HepG2 (cell line): Measurements from ENCODE around the gene NRN1L. TPM values are rescaled to one million over a fixed set of nuclear protein-coding genes. Genes with fewer than 3 reads are reported as not detected.

Experiments used
- ATRX ChIP-seq: sonication (generic); formaldehyde crosslinking; IDR thresholded peaks from 2 replicates; pipeline ENCODE4 v1.4.0; 2020; ENCODE audit warnings: missing genetic modification reagents, borderline replicate concordance
- GZF1 ChIP-seq: sonication (generic); formaldehyde crosslinking; IDR thresholded peaks from 2 replicates; pipeline ENCODE4 v1.5.1; 2020; ENCODE audit warnings: mild to moderate bottlenecking, missing genetic modification reagents
- JDP2 ChIP-seq: sonication (generic); formaldehyde crosslinking; IDR thresholded peaks from 2 replicates; pipeline ENCODE4 v1.8.1; 2022; ENCODE audit warnings: missing genetic modification reagents, borderline replicate concordance
- MED1 ChIP-seq: sonication (generic); formaldehyde crosslinking; IDR thresholded peaks from 2 replicates; pipeline ENCODE4 v1.4.0; 2020; ENCODE audit warnings: missing genetic modification reagents
- NCOA5 ChIP-seq: sonication (generic); formaldehyde crosslinking; IDR thresholded peaks from 2 replicates; pipeline ENCODE4 v1.4.0; 2020; ENCODE audit warnings: missing genetic modification reagents
- NFYC ChIP-seq: IDR thresholded peaks from 2 replicates; pipeline ENCODE4 v1.6.1; 2016; ENCODE audit warnings: missing genetic modification reagents, missing compliant biosample characterization
- PPARG ChIP-seq: conservative IDR thresholded peaks from 2 replicates; pipeline ENCODE4 v1.6.1; 2016; ENCODE audit warnings: missing biosample characterization, missing genetic modification reagents
- RNF2 ChIP-seq: fragments of 450-650 bp; conservative IDR thresholded peaks from 2 replicates; pipeline ENCODE4 v1.6.1; 2016; ENCODE audit warnings: low read depth
- SIX1 ChIP-seq: sonication (generic); formaldehyde crosslinking; IDR thresholded peaks from 2 replicates; pipeline ENCODE4 v1.4.0; 2020; ENCODE audit warnings: missing genetic modification reagents, borderline replicate concordance
- SRSF4 ChIP-seq: fragments of 200-400 bp; formaldehyde crosslinking; IDR thresholded peaks from one replicate; pipeline ENCODE4 v1.6.1; 2018; ENCODE audit warnings: mild to moderate bottlenecking, low read depth, low read length, moderate library complexity; ENCODE audit not compliant: poor library complexity, severe bottlenecking
- TBL1XR1 ChIP-seq: fragments of 150-350 bp; IDR thresholded peaks from 2 replicates; pipeline ENCODE4 v1.6.1; 2014; ENCODE audit warnings: borderline replicate concordance, low read length; ENCODE audit not compliant: partially characterized antibody
- ZIK1 ChIP-seq: sonication (generic); formaldehyde crosslinking; IDR thresholded peaks from 2 replicates; pipeline ENCODE4 v1.5.0; 2020; ENCODE audit warnings: mild to moderate bottlenecking, low read depth, missing genetic modification reagents, borderline replicate concordance
- ZNF263 ChIP-seq: sonication (generic); formaldehyde crosslinking; IDR thresholded peaks from 2 replicates; pipeline ENCODE4 v1.4.0; 2020; ENCODE audit warnings: missing genetic modification reagents
- ZNF431 ChIP-seq: sonication (generic); formaldehyde crosslinking; IDR thresholded peaks from 2 replicates; pipeline ENCODE4 v1.9.0; 2022; ENCODE audit warnings: missing genetic modification reagents, low read depth, mild to moderate bottlenecking, borderline replicate concordance
- ZNF510 ChIP-seq: sonication (generic); formaldehyde crosslinking; IDR thresholded peaks from 2 replicates; pipeline ENCODE4 v1.4.0; 2020; ENCODE audit warnings: low read depth, mild to moderate bottlenecking, missing genetic modification reagents
- ZNF746 ChIP-seq: sonication (generic); formaldehyde crosslinking; IDR thresholded peaks from 2 replicates; pipeline ENCODE4 v1.8.0; 2022; ENCODE audit warnings: mild to moderate bottlenecking, missing genetic modification reagents
- polyA plus RNA-seq, 8 experiments: library from polyadenylated mRNA; depleted of rRNA in 3 of 8; stranded (reverse) in 7 of 8; unstranded in 1 of 8; fragments of >200 nt; fragmentation: Illumina TruSeq in 4 of 8; extraction: Trizol in 4 of 8; gene quantifications; 2 replicates each; pipeline versions ENCODE4 v1.2.1 to v1.2.3, GENCODE V29; 2011 to 2016; ENCODE audit warnings: low read depth in 4 of 8, missing spikeins in 1 of 8, mixed read lengths in 1 of 8; ENCODE audit not compliant: insufficient read depth in 1 of 8
- total RNA-seq, 5 experiments: library from RNA; depleted of rRNA; stranded (reverse); fragments of >200 nt; fragmentation: Illumina TruSeq; extraction: Trizol; gene quantifications; 2 replicates each; pipeline ENCODE4 v1.2.3, GENCODE V29; 2016; ENCODE audit warnings: low read depth in 1 of 5
- TF ChIP-seq, protein P1 (sequence below): sonication (generic); formaldehyde crosslinking; IDR thresholded peaks from 2 replicates; pipeline ENCODE4 v1.8.0; 2022; ENCODE audit warnings: missing genetic modification reagents, mild to moderate bottlenecking, moderate library complexity, borderline replicate concordance
- TF ChIP-seq, protein P2 (sequence below): sonication (generic); formaldehyde crosslinking; IDR thresholded peaks from 2 replicates; pipeline ENCODE4 v1.5.0; 2020; ENCODE audit warnings: missing genetic modification reagents
- TF ChIP-seq, protein P3 (sequence below): sonication (generic); formaldehyde crosslinking; IDR thresholded peaks from 2 replicates; pipeline ENCODE4 v1.8.0; 2022; ENCODE audit warnings: mild to moderate bottlenecking, missing genetic modification reagents; ENCODE audit not compliant: insufficient replicate concordance
- TF ChIP-seq, protein P4 (sequence below): sonication (generic); formaldehyde crosslinking; IDR thresholded peaks from 2 replicates; pipeline ENCODE4 v1.5.0; 2020; ENCODE audit warnings: missing genetic modification reagents, mild to moderate bottlenecking, borderline replicate concordance
- TF ChIP-seq, protein P5 (sequence below): IDR thresholded peaks from 2 replicates; pipeline ENCODE4 v1.6.1; 2016; ENCODE audit warnings: mild to moderate bottlenecking

Gene NRN1L
- total and polyA plus RNA-seq, 2 of the 13 experiments (the other 11 are each of a cell fraction or from before 2014, with no cell fraction given), result 0.53 to 1.2 TPM

DNA sequence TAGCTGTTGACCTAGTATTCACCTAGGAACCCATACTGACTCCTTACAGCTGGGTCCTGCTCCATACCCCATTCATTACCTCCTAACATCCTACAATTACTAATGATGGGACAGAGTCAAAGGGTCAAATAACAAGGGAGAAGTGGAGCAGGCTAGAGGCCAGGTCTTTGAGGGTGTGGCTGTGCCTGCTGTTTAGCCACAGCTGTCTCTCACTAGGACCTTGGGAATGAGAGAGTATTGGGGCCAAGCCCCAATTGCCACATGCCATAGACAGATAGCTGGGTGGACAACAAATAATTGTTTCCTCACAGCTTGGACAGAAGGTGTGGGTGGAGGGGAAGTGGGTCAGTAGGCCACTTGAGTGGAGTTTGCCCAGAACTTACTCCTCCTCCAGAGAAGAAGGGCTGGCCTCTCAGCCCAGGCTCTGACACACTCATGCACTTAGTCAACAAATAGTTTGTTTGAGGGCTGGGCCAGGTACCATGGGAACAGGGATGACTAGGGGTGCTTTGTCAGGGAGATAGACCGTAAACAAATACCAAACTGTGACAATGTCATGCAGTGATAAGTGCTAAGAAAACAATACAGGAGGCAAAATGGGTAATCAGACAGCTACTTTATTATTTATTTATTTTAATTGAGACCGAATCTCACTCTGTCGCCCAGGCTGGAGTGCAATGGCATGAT, 27.0 kb upstream of the NRN1L start (continued):
- TF ChIP-seq, protein P1, sequence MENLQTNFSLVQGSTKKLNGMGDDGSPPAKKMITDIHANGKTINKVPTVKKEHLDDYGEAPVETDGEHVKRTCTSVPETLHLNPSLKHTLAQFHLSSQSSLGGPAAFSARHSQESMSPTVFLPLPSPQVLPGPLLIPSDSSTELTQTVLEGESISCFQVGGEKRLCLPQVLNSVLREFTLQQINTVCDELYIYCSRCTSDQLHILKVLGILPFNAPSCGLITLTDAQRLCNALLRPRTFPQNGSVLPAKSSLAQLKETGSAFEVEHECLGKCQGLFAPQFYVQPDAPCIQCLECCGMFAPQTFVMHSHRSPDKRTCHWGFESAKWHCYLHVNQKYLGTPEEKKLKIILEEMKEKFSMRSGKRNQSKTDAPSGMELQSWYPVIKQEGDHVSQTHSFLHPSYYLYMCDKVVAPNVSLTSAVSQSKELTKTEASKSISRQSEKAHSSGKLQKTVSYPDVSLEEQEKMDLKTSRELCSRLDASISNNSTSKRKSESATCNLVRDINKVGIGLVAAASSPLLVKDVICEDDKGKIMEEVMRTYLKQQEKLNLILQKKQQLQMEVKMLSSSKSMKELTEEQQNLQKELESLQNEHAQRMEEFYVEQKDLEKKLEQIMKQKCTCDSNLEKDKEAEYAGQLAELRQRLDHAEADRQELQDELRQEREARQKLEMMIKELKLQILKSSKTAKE (CRISPR knock-in tag), result peak; percentile 52; the same call in 1 of the 2 replicates
- TF ChIP-seq, protein P2, sequence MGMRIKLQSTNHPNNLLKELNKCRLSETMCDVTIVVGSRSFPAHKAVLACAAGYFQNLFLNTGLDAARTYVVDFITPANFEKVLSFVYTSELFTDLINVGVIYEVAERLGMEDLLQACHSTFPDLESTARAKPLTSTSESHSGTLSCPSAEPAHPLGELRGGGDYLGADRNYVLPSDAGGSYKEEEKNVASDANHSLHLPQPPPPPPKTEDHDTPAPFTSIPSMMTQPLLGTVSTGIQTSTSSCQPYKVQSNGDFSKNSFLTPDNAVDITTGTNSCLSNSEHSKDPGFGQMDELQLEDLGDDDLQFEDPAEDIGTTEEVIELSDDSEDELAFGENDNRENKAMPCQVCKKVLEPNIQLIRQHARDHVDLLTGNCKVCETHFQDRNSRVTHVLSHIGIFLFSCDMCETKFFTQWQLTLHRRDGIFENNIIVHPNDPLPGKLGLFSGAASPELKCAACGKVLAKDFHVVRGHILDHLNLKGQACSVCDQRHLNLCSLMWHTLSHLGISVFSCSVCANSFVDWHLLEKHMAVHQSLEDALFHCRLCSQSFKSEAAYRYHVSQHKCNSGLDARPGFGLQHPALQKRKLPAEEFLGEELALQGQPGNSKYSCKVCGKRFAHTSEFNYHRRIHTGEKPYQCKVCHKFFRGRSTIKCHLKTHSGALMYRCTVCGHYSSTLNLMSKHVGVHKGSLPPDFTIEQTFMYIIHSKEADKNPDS (CRISPR knock-in tag), result no peak
- peak; percentile 42; the same call in 1 of the 2 replicates for TF ChIP-seq MED1 (CRISPR knock-in tag)
- TF ChIP-seq, protein P3, sequence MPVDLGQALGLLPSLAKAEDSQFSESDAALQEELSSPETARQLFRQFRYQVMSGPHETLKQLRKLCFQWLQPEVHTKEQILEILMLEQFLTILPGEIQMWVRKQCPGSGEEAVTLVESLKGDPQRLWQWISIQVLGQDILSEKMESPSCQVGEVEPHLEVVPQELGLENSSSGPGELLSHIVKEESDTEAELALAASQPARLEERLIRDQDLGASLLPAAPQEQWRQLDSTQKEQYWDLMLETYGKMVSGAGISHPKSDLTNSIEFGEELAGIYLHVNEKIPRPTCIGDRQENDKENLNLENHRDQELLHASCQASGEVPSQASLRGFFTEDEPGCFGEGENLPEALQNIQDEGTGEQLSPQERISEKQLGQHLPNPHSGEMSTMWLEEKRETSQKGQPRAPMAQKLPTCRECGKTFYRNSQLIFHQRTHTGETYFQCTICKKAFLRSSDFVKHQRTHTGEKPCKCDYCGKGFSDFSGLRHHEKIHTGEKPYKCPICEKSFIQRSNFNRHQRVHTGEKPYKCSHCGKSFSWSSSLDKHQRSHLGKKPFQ (CRISPR knock-in tag), result no peak
- TF ChIP-seq SRSF4, result no peak
- no peak for TF ChIP-seq SIX1 (CRISPR knock-in tag)
- no peak for TF ChIP-seq ZNF263 (CRISPR knock-in tag)
- no peak for TF ChIP-seq ZNF510
- TF ChIP-seq, protein P4, sequence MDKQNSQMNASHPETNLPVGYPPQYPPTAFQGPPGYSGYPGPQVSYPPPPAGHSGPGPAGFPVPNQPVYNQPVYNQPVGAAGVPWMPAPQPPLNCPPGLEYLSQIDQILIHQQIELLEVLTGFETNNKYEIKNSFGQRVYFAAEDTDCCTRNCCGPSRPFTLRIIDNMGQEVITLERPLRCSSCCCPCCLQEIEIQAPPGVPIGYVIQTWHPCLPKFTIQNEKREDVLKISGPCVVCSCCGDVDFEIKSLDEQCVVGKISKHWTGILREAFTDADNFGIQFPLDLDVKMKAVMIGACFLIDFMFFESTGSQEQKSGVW (CRISPR knock-in tag), result no peak
- no peak for TF ChIP-seq ATRX (CRISPR knock-in tag)
- no peak for TF ChIP-seq NFYC (CRISPR knock-in tag)
- TF ChIP-seq, protein P5, sequence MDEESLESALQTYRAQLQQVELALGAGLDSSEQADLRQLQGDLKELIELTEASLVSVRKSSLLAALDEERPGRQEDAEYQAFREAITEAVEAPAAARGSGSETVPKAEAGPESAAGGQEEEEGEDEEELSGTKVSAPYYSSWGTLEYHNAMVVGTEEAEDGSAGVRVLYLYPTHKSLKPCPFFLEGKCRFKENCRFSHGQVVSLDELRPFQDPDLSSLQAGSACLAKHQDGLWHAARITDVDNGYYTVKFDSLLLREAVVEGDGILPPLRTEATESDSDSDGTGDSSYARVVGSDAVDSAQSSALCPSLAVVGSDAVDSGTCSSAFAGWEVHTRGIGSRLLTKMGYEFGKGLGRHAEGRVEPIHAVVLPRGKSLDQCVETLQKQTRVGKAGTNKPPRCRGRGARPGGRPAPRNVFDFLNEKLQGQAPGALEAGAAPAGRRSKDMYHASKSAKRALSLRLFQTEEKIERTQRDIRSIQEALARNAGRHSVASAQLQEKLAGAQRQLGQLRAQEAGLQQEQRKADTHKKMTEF (CRISPR knock-in tag), result peak; percentile 71
- TF ChIP-seq GZF1, result no peak
- TF ChIP-seq RNF2, result no peak
- TF ChIP-seq TBL1XR1, result peak; percentile 86
- TF ChIP-seq ZIK1 (CRISPR knock-in tag), result no peak
- TF ChIP-seq JDP2 (CRISPR knock-in tag), result no peak
- peak; percentile 71; the same call in 1 of the 2 replicates for TF ChIP-seq PPARG (CRISPR knock-in tag)
- TF ChIP-seq ZNF431 (CRISPR knock-in tag), result 0 out of 2 replicates have a peak, but pooled peaks have one; percentile 24
- TF ChIP-seq NCOA5 (CRISPR knock-in tag), result no peak
- peak; percentile 27; the same call in 1 of the 2 replicates for TF ChIP-seq ZNF746 (CRISPR knock-in tag)
